Gastrocnemius medialis (tissue), 4 donors: ENCODE data around the gene LIPF. TPM values are rescaled to one million over a fixed set of nuclear protein-coding genes. Genes with fewer than 3 reads are reported as not detected.

Experiments
- ATAC-seq, 2 donors: fragments of 150-250 bp; one replicate each; pipeline ENCODE4 v1.9.1; 2016
- DNase-seq, 2 donors: peaks; one replicate each; pipeline ENCODE4 v3.0.0-alpha.2; 2019
- H3K27ac ChIP-seq, 4 donors: fragments of 200-600 bp; sonication (generic); 1 replicate in 1 of 4; 2 replicates in 3 of 4; pipeline ENCODE4 v1.5.1; 2016 to 2018; ENCODE audit warnings: mild to moderate bottlenecking in 2 of 4, moderate library complexity in 1 of 4
- H3K27me3 ChIP-seq, 3 donors: fragments of 200-600 bp; sonication (generic) in 2 of 3; 1 replicate in 1 of 3; 2 replicates in 2 of 3; pipeline versions ENCODE4 v1.5.1 to v1.6.0; 2016 to 2019; ENCODE audit warnings: mild to moderate bottlenecking in 1 of 3, moderate library complexity in 1 of 3
- H3K36me3 ChIP-seq, 2 donors: fragments of 200-600 bp; sonication (generic) in 1 of 2; one replicate each; pipeline ENCODE4 v1.5.1; 2017 to 2018
- H3K4me1 ChIP-seq, 2 donors: fragments of 200-600 bp; sonication (generic) in 1 of 2; one replicate each; pipeline ENCODE4 v1.5.1; 2016 to 2017; ENCODE audit warnings: mild to moderate bottlenecking in 2 of 2
- H3K4me3 ChIP-seq, 4 donors: fragments of 200-600 bp; sonication (generic) in 3 of 4; 1 replicate in 1 of 4; 2 replicates in 3 of 4; pipeline ENCODE4 v1.5.1; 2016 to 2019; ENCODE audit warnings: mild to moderate bottlenecking in 2 of 4
- H3K9me3 ChIP-seq, 3 donors: fragments of 200-600 bp; sonication (generic) in 2 of 3; 1 replicate in 1 of 3; 2 replicates in 2 of 3; pipeline ENCODE4 v1.5.1; 2016 to 2019
- CTCF ChIP-seq, 5 experiments: fragments of 450-650 bp in 3 of 5; fragments of 200-600 bp in 2 of 5; sonication (generic) in 2 of 5; IDR thresholded peaks in 4 of 5; conservative IDR thresholded peaks in 1 of 5; 1 replicate in 4 of 5; 2 replicates in 1 of 5; pipeline ENCODE4 v1.5.1; 2016 to 2019; ENCODE audit warnings: antibody characterized with exemption in 5 of 5, mild to moderate bottlenecking in 3 of 5, moderate library complexity in 3 of 5
- POLR2A ChIP-seq, 2 donors: fragments of 450-650 bp; IDR thresholded peaks; one replicate each; pipeline ENCODE4 v1.6.1; 2017; ENCODE audit warnings: antibody characterized with exemption in 2 of 2, mild to moderate bottlenecking in 2 of 2, moderate library complexity in 2 of 2
- in situ Hi-C, 4 donors: fragments of 200-750 bp; cut with MboI; loops; one replicate each; pipeline versions ENCODE4 v1.15.0 to v1.8.0; 2017; ENCODE audit warnings: low sequenced_read_pairs in 4 of 4
- intact Hi-C: fragments of 100-400 bp; cut with DNase I; formaldehyde crosslinking; loops from one replicate; pipeline ENCODE4 v1.15.1; 2023; ENCODE audit warnings: low total_unique reads
- total RNA-seq, 4 donors: library from RNA; depleted of rRNA; stranded (reverse); fragments of >200 nt; gene quantifications; one replicate each; pipeline versions ENCODE4 v1.1.0 to v1.2.3, GENCODE V29; 2016

LIPF gene
- total RNA-seq, 4 donors from 2014 or later: 0.36 TPM; not detected in 3

- Histone ChIP-seq H3K27ac (no peak overlapping the region), H3K27me3 (no peaks in the 10 kb centered on the region), H3K4me1 (no peaks in the 10 kb centered on the region), H3K9me3 (no peaks in the 10 kb centered on the region), H3K36me3 (no peaks in the 10 kb centered on the region), H3K4me3 (no peak overlapping the region)
- ATAC-seq (no peak), DNase-seq (no peak)
- TF ChIP-seq POLR2A (IDR thresholded peaks at IDR 0.05): no peak
- no peak for TF ChIP-seq CTCF (IDR thresholded peaks at IDR 0.05 in 4 of 5, conservative IDR thresholded peaks at IDR 0.05 in 1 of 5)
- intact Hi-C loops: no loop called here
- in situ Hi-C loops: no loop called here
These were observed 43.8 kb upstream of the LIPF start for GRCh38 chr10:88620441-88620840.

- TF ChIP-seq CTCF (IDR thresholded peaks at IDR 0.05 in 4 of 5, conservative IDR thresholded peaks at IDR 0.05 in 1 of 5) (no peak), POLR2A (IDR thresholded peaks at IDR 0.05) (no peak)
- no peak for ATAC-seq
- Histone ChIP-seq H3K9me3 (no peaks in the 10 kb centered on the region), H3K27ac (no peak overlapping the region), H3K36me3 (no peaks in the 10 kb centered on the region), H3K4me1 (no peaks in the 10 kb centered on the region), H3K4me3 (no peak overlapping the region), H3K27me3 (no peaks in the 10 kb centered on the region)
- in situ Hi-C loops (no loop called here), intact Hi-C loops (no loop called here)
- no peak for DNase-seq
These were observed 40.4 kb upstream of the LIPF start for GRCh38 chr10:88623835-88624234.

GRCh38 chr10:88624840-88625239 is 39.4 kb upstream of the LIPF start:
- ATAC-seq: no peak
- DNase-seq: no peak
- Histone ChIP-seq H3K9me3 (no peaks in the 10 kb centered on the region), H3K36me3 (no peaks in the 10 kb centered on the region), H3K4me3 (no peak overlapping the region), H3K4me1 (no peaks in the 10 kb centered on the region), H3K27ac (no peak overlapping the region), H3K27me3 (no peaks in the 10 kb centered on the region)
- in situ Hi-C loops: no loop called here
- intact Hi-C loops: no loop called here
- TF ChIP-seq CTCF (IDR thresholded peaks at IDR 0.05 in 4 of 5, conservative IDR thresholded peaks at IDR 0.05 in 1 of 5) (no peak), POLR2A (IDR thresholded peaks at IDR 0.05) (no peak)

- in situ Hi-C loops (no loop called here), intact Hi-C loops (no loop called here)
- H3K9me3 ChIP-seq: peaks cover 0 to 4% (median 0%) of the 10 kb centered on the region in 3 donors
- H3K36me3 ChIP-seq: no peaks in the 10 kb centered on the region
- no peak for TF ChIP-seq CTCF (IDR thresholded peaks at IDR 0.05 in 4 of 5, conservative IDR thresholded peaks at IDR 0.05 in 1 of 5)
- H3K4me3 ChIP-seq: no peak overlapping the region
- no peak for DNase-seq
- no peak for ATAC-seq
- no peak overlapping the region for H3K27ac ChIP-seq
- H3K27me3 ChIP-seq: no peaks in the 10 kb centered on the region
- H3K4me1 ChIP-seq: no peaks in the 10 kb centered on the region
These were observed 24.1 kb upstream of the LIPF start for GRCh38 chr10:88640186-88640585.

GRCh38 chr10:88642209-88642608 is 22.0 kb upstream of the LIPF start:
- Histone ChIP-seq H3K4me3 (no peak overlapping the region), H3K27ac (no peak overlapping the region), H3K4me1 (no peaks in the 10 kb centered on the region), H3K36me3 (no peaks in the 10 kb centered on the region), H3K27me3 (no peaks in the 10 kb centered on the region), H3K9me3 (peaks cover 0 to 4% (median 0%) of the 10 kb centered on the region in 3 donors)
- intact Hi-C loops: no loop called here
- ATAC-seq (no peak), DNase-seq (no peak)
- in situ Hi-C loops: no loop called here
- TF ChIP-seq POLR2A (IDR thresholded peaks at IDR 0.05) (no peak), CTCF (IDR thresholded peaks at IDR 0.05 in 4 of 5, conservative IDR thresholded peaks at IDR 0.05 in 1 of 5) (no peak)
